Endothelial cell of umbilical vein (primary cell): ENCODE data around the gene SLCO2A1. TPM values are rescaled to one million over a fixed set of nuclear protein-coding genes. Genes with fewer than 3 reads are reported as not detected.

Experiments used
- BruUV-seq: library from RNA; stranded (reverse); fragments of 400-500 nt; replicated peaks from 2 replicates; lab custom pipeline; 2021; lab: Mats Ljungman, UMichigan
- CTCF ChIA-PET: fragments of 300-600, 350-600 bp; sonication (Branson Sonifier 250); formaldehyde crosslinking; loops from one replicate; lab custom pipeline; 2021; ENCODE audit warnings: antibody characterized with exemption, inconsistent platforms; lab: Charles Lee
- POLR2A ChIA-PET: fragments of 300-600, 350-600 bp; sonication (Branson Sonifier 250); formaldehyde crosslinking; loops from one replicate; lab custom pipeline; 2021; ENCODE audit warnings: antibody characterized with exemption, inconsistent platforms; lab: Charles Lee
- DNase-seq: peaks from one replicate; pipeline ENCODE4 v3.0.0-alpha.2; 2011; ENCODE audit warnings: low read depth, low spot score
- FAIRE-seq: peaks from 2 replicates; lab custom pipeline; 2011; peaks lifted over from hg19 to GRCh38; lab: Jason Lieb, UNC
- H2AFZ ChIP-seq: 2 replicates; pipeline ENCODE4 v1.6.0; 2012; ENCODE audit warnings: low read depth, low read length, control low read depth, inconsistent platforms
- H3K27ac ChIP-seq: 2 replicates; pipeline ENCODE4 v1.5.1; 2011; ENCODE audit warnings: low read depth, mild to moderate bottlenecking, control low read depth, low read length, moderate library complexity; ENCODE audit not compliant: insufficient read depth
- H3K27me3 ChIP-seq, 2 experiments: 2 replicates each; pipeline versions ENCODE4 v1.6.0 to v1.6.1; 2011; ENCODE audit warnings: low read length in 2 of 2, mixed read lengths in 1 of 2; ENCODE audit not compliant: control insufficient read depth in 2 of 2, insufficient read depth in 2 of 2
- H3K36me3 ChIP-seq, 2 experiments: 2 replicates in 1 of 2; 3 replicates in 1 of 2; pipeline ENCODE4 v1.5.1; 2011; ENCODE audit warnings: low read length in 2 of 2, mild to moderate bottlenecking in 1 of 2, moderate library complexity in 1 of 2; ENCODE audit not compliant: control insufficient read depth in 2 of 2, insufficient read depth in 2 of 2; ENCODE audit errors: extremely low read depth in 1 of 2
- H3K4me1 ChIP-seq: 3 replicates; pipeline ENCODE4 v1.5.1; 2011; ENCODE audit warnings: mild to moderate bottlenecking, low read length; ENCODE audit not compliant: control insufficient read depth, insufficient read depth; ENCODE audit errors: extremely low read depth
- H3K4me2 ChIP-seq: 2 replicates; pipeline ENCODE4 v1.6.1; 2011; ENCODE audit warnings: low read length, control low read depth, mixed read lengths; ENCODE audit not compliant: insufficient read depth
- H3K4me3 ChIP-seq, 3 experiments: fragments of 200-600 bp in 1 of 3; sonication (generic), shearing (Covaris generic) in 1 of 3; replicated peaks in 1 of 3; 2 replicates each; pipeline ENCODE4 v1.5.1; 2011 to 2016; ENCODE audit warnings: control low read depth in 3 of 3, low read length in 3 of 3, mild to moderate bottlenecking in 2 of 3, inconsistent platforms in 1 of 3, low read depth in 1 of 3, moderate library complexity in 1 of 3; ENCODE audit not compliant: insufficient read depth in 1 of 3
- H3K79me2 ChIP-seq: 2 replicates; pipeline ENCODE4 v1.6.0; 2012; ENCODE audit warnings: low read length, inconsistent platforms; ENCODE audit not compliant: control insufficient read depth, insufficient read depth
- H3K9ac ChIP-seq: replicated peaks from 2 replicates; pipeline ENCODE3; 2011; ENCODE audit warnings: low read length, control low read depth; ENCODE audit not compliant: insufficient read depth; ENCODE audit errors: extremely low read depth
- H3K9me1 ChIP-seq: replicated peaks from 3 replicates; pipeline ENCODE4 v1.6.0; 2011; ENCODE audit warnings: mild to moderate bottlenecking, low read length; ENCODE audit not compliant: control insufficient read depth, insufficient read depth; ENCODE audit errors: extremely low read depth
- H3K9me3 ChIP-seq: replicated peaks from 2 replicates; pipeline ENCODE4 v1.5.1; 2012; ENCODE audit warnings: low read length, inconsistent platforms; ENCODE audit not compliant: control insufficient read depth, insufficient read depth
- H4K20me1 ChIP-seq: replicated peaks from 2 replicates; pipeline ENCODE3; 2011; ENCODE audit warnings: mild to moderate bottlenecking, low read length; ENCODE audit not compliant: control insufficient read depth, insufficient read depth; ENCODE audit errors: extremely low read depth
- EZH2 ChIP-seq: IDR thresholded peaks from 2 replicates; pipeline ENCODE4 v1.6.1; 2012; ENCODE audit warnings: borderline replicate concordance, low read depth, mild to moderate bottlenecking, moderate library complexity, low read length, inconsistent platforms; ENCODE audit not compliant: severe bottlenecking
- FOS ChIP-seq: IDR thresholded peaks from 2 replicates; pipeline ENCODE4 v1.6.1; 2011; ENCODE audit warnings: mild to moderate bottlenecking, low read length, moderate library complexity, borderline replicate concordance; ENCODE audit not compliant: insufficient read depth
- GATA2 ChIP-seq: IDR thresholded peaks from 2 replicates; pipeline ENCODE4 v1.7.0; 2011; ENCODE audit warnings: low read depth, mild to moderate bottlenecking, moderate library complexity, mixed read lengths, low read length; ENCODE audit not compliant: insufficient read length, insufficient read depth
- JUN ChIP-seq: IDR thresholded peaks from 2 replicates; pipeline ENCODE4 v1.6.1; 2011; ENCODE audit warnings: borderline replicate concordance, low read depth; ENCODE audit not compliant: insufficient read length, insufficient read depth
- MAX ChIP-seq: IDR thresholded peaks from 2 replicates; pipeline ENCODE4 v1.6.1; 2011; ENCODE audit not compliant: insufficient read depth, insufficient read length
- MYC ChIP-seq: IDR thresholded peaks from one replicate; pipeline ENCODE4 v1.6.1; 2011; ENCODE audit warnings: mild to moderate bottlenecking, low read depth, low read length
- POLR2A ChIP-seq: IDR thresholded peaks from 2 replicates; pipeline ENCODE4 v1.6.1; 2012; ENCODE audit warnings: low read depth, mild to moderate bottlenecking, control low read depth, low read length
- POLR2AphosphoS5 ChIP-seq: IDR thresholded peaks from 2 replicates; pipeline ENCODE4 v1.6.1; 2012; ENCODE audit warnings: low read depth, mild to moderate bottlenecking, control low read depth, low read length, moderate library complexity; ENCODE audit not compliant: insufficient read depth
- dilution Hi-C: fragments of 300-500 bp; cut with MboI; formaldehyde crosslinking; loops from one replicate; pipeline ENCODE4 v1.15.0; 2019; ENCODE audit warnings: low sequenced_read_pairs; ENCODE audit not compliant: extremely low pct_ligation_motif_present
- intact Hi-C: fragments of 100-400 bp; cut with micrococcal nuclease; formaldehyde crosslinking; loops from one replicate; pipeline ENCODE4 v1.10.0; 2022
- polyA plus RNA-seq, 4 experiments: library from polyadenylated mRNA; depleted of rRNA in 3 of 4; stranded (reverse) in 3 of 4; unstranded in 1 of 4; fragments of >200 nt; gene quantifications; 2 replicates each; pipeline versions ENCODE4 v1.2.1 to v1.2.3, GENCODE V29; 2011 to 2012; ENCODE audit warnings: missing spikeins in 1 of 4
- total RNA-seq: library from RNA; stranded (reverse); gene quantifications from 2 replicates; pipeline ENCODE4 v1.2.3, GENCODE V29; 2021
- TF ChIP-seq, protein P1 (sequence below), 2 donors: IDR thresholded peaks; 1 replicate in 1 of 2; 2 replicates in 1 of 2; pipeline ENCODE4 v1.5.1; 2011; ENCODE audit warnings: low read length in 2 of 2, mild to moderate bottlenecking in 2 of 2, moderate library complexity in 2 of 2, control low read depth in 1 of 2, inconsistent platforms in 1 of 2, low read depth in 1 of 2; ENCODE audit not compliant: insufficient read depth in 1 of 2; ENCODE audit errors: extremely low read depth in 1 of 2

SLCO2A1 gene
- total and polyA plus RNA-seq, 2 donors (not counting 3 experiments of a cell fraction or from before 2014, with no cell fraction given) = 1.4 to 11.9 TPM

DNA sequence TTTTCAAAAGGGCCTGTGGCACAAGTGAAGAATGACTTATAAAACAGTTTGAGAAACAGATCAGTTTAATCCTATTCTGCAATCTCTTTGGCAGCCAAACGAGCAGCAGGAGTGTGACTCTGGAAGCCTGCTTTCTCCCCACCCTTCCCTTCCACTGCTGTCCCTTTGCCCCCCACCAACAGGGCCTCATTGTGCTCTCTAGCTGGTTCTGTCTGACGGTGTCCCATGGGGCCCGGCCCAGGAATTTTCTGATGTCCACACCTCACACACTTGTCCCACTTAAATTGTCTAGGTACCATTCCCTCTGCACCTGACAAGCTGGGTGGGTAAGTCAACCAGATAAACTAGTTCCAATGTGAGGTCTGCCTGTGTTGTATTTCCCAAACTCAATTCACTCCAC, 16.4 kb downstream of the SLCO2A1 start:
- intact Hi-C loops = no loop called here
- Histone ChIP-seq H3K4me1 (peaks cover 23% of the 10 kb centered on the region), H4K20me1 (no peaks in the 10 kb centered on the region), H3K9me1 (no peaks in the 10 kb centered on the region), H3K36me3 (no peaks in the 10 kb centered on the region), H3K4me3 (no peak overlapping the region), H3K27me3 (no peaks in the 10 kb centered on the region), H3K27ac (no peak overlapping the region), H2AFZ (no peak overlapping the region), H3K9ac (no peak overlapping the region), H3K4me2 (no peak overlapping the region), H3K9me3 (no peaks in the 10 kb centered on the region), H3K79me2 (no peaks in the 10 kb centered on the region)
- no peak for FAIRE-seq
- TF ChIP-seq JUN (no peak), EZH2 (no peak), MYC (no peak), POLR2A (no peak), GATA2 (no peak), MAX (no peak), FOS (no peak), POLR2AphosphoS5 (no peak)
- TF ChIP-seq, protein P1, sequence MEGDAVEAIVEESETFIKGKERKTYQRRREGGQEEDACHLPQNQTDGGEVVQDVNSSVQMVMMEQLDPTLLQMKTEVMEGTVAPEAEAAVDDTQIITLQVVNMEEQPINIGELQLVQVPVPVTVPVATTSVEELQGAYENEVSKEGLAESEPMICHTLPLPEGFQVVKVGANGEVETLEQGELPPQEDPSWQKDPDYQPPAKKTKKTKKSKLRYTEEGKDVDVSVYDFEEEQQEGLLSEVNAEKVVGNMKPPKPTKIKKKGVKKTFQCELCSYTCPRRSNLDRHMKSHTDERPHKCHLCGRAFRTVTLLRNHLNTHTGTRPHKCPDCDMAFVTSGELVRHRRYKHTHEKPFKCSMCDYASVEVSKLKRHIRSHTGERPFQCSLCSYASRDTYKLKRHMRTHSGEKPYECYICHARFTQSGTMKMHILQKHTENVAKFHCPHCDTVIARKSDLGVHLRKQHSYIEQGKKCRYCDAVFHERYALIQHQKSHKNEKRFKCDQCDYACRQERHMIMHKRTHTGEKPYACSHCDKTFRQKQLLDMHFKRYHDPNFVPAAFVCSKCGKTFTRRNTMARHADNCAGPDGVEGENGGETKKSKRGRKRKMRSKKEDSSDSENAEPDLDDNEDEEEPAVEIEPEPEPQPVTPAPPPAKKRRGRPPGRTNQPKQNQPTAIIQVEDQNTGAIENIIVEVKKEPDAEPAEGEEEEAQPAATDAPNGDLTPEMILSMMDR (IDR thresholded peaks at IDR 0.05; ENCODE audit: extremely low read depth in 1 of 2, insufficient read depth in 1 of 2, low read depth in 1 of 2, low read length in 2 of 2) = no peak
- CTCF ChIA-PET = interaction anchor here (0.9 kb wide), 1 partner anchor 64 kb away, joined by 3 read pairs; no protein-coding TSS in a partner anchor
- POLR2A ChIA-PET = no interaction called here
- dilution Hi-C loops = no loop called here
- no TSS peak for BruUV-seq
- DNase-seq = no peak
